Right atrium auricular region (tissue), 2 donors: ENCODE results near the gene COTL1. TPM values are rescaled to one million over a fixed set of nuclear protein-coding genes. Genes with fewer than 3 reads are reported as not detected.

Experiments
- DNase-seq: peaks from one replicate; pipeline ENCODE4 v3.0.0-alpha.2; 2019; ENCODE audit warnings: low spot score
- H3K27ac ChIP-seq, 2 donors: fragments of 200-600 bp; sonication (generic); 1 replicate in 1 of 2; 2 replicates in 1 of 2; pipeline ENCODE4 v1.5.1; 2016 to 2019
- H3K27me3 ChIP-seq, 2 donors: fragments of 200-600 bp; sonication (generic); one replicate each; pipeline versions ENCODE4 v1.5.1 to v1.6.0; 2017 to 2019
- H3K36me3 ChIP-seq: fragments of 200-600 bp; sonication (generic); one replicate; pipeline ENCODE4 v1.5.1; 2016
- H3K4me1 ChIP-seq, 2 donors: fragments of 200-600 bp; sonication (generic); one replicate each; pipeline versions ENCODE4 v1.5.1 to v1.6.0; 2017 to 2019
- H3K4me3 ChIP-seq, 2 donors: fragments of 200-600 bp; sonication (generic); 1 replicate in 1 of 2; 2 replicates in 1 of 2; pipeline ENCODE4 v1.5.1; 2017 to 2019; ENCODE audit warnings: mild to moderate bottlenecking in 1 of 2, moderate library complexity in 1 of 2
- H3K9me3 ChIP-seq, 2 donors: fragments of 200-600 bp; sonication (generic); one replicate each; pipeline ENCODE4 v1.5.1; 2019
- total RNA-seq, 2 donors: library from RNA; depleted of rRNA; stranded (reverse); fragments of >200 nt; gene quantifications; one replicate each; pipeline ENCODE4 v1.1.0, GENCODE V29; 2016
- TF ChIP-seq, protein P1 (sequence below), 2 donors: fragments of 200-600 bp; sonication (generic); IDR thresholded peaks; one replicate each; pipeline ENCODE4 v1.5.1; 2019; ENCODE audit warnings: antibody characterized with exemption in 2 of 2

Gene COTL1
- total RNA-seq, 2 donors from 2014 or later: 8.0 to 27.1 TPM

DNA sequence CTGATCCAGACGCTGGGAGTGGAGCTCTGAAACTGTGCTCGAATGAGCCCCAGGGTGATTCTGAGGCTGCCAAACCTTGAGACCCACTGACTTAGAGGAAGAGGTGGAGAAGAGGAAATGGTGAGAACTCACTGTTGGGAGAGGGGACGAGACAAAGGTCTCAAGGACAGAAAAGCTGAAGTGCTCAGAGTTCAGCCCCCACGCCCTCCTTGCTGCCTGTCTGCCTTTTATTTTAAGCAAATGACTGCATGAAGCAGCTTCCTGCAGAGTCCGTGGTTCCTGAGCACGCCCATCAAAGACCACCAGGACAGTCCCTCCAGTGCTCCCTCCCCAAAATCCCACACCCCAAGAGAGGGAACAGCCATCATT lies 20.4 kb downstream of the COTL1 start:
- H3K9me3 ChIP-seq: no peaks in the 10 kb centered on the region
- no peak overlapping the region for H3K4me3 ChIP-seq
- H3K27ac ChIP-seq: no peak overlapping the region
- DNase-seq: no peak
- TF ChIP-seq, protein P1, sequence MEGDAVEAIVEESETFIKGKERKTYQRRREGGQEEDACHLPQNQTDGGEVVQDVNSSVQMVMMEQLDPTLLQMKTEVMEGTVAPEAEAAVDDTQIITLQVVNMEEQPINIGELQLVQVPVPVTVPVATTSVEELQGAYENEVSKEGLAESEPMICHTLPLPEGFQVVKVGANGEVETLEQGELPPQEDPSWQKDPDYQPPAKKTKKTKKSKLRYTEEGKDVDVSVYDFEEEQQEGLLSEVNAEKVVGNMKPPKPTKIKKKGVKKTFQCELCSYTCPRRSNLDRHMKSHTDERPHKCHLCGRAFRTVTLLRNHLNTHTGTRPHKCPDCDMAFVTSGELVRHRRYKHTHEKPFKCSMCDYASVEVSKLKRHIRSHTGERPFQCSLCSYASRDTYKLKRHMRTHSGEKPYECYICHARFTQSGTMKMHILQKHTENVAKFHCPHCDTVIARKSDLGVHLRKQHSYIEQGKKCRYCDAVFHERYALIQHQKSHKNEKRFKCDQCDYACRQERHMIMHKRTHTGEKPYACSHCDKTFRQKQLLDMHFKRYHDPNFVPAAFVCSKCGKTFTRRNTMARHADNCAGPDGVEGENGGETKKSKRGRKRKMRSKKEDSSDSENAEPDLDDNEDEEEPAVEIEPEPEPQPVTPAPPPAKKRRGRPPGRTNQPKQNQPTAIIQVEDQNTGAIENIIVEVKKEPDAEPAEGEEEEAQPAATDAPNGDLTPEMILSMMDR (IDR thresholded peaks at IDR 0.05): no peak
- no peaks in the 10 kb centered on the region for H3K36me3 ChIP-seq
- H3K27me3 ChIP-seq: no peaks in the 10 kb centered on the region
- peaks cover 0 to 27% of the 10 kb centered on the region in 2 donors for H3K4me1 ChIP-seq

DNA sequence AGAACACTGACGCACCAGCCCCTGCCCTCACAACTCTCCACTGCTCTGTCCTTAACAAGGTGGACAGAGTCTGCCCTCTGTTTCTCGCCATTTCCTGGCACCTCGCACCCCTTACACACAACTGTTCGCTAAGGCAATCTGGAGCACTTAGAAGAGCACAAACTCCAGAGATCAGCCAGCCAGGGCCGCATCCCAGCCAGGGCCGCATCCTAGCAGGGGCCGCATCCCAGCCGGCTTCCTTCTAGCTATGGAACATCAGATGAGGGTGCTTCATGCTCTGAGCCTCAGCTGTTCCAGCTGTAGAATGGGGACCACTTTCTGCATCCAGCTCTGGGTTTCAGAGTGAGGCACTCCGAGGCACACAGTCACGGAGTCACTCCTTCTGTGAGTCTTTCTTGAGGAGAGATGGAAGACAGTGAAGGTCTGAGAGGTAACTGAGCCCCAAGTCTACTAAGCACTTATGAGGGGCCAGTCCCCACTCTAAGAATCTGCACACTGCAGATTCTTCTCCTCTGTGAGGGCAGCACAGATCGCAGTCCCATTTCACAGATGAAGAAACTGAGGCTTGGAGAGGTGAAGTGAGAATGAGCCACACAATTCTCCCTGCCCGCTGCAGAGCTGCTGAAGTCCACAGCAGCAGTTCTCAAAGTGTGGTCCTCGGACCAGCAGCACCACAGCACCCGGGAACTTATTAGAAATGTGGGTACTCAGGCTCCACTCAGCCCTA lies 20.9 kb downstream of the COTL1 start:
- DNase-seq: no peak
- no peaks in the 10 kb centered on the region for H3K27me3 ChIP-seq
- H3K4me1 ChIP-seq: peaks cover 0 to 26% of the 10 kb centered on the region in 2 donors
- H3K36me3 ChIP-seq: no peaks in the 10 kb centered on the region
- TF ChIP-seq, protein P1 (IDR thresholded peaks at IDR 0.05): no peak
- no peak overlapping the region for H3K4me3 ChIP-seq
- no peak overlapping the region for H3K27ac ChIP-seq
- no peaks in the 10 kb centered on the region for H3K9me3 ChIP-seq

DNA sequence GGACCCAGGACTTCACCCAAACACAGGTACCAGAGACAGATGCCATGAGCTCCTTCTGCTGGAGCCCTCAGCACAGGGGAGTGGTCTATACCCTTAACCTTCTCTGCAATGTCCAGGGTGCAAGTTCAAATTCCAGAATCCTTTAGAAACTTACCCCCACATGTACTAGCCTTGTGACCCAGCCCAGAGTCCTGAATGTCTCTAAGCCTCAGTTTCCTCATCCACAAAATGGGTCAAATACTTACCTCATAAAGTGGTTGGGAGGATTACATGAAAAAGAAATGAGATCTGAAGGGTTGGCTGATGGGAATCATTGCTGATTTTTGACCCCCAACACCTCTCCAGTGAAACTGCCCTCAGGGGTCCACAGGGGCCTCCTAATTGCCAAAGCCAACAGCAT lies 21.7 kb downstream of the COTL1 start:
- no peaks in the 10 kb centered on the region for H3K27me3 ChIP-seq
- peaks cover 0 to 22% of the 10 kb centered on the region in 2 donors for H3K4me1 ChIP-seq
- DNase-seq: no peak
- TF ChIP-seq, protein P1 (IDR thresholded peaks at IDR 0.05): no peak
- H3K27ac ChIP-seq: no peak overlapping the region
- no peaks in the 10 kb centered on the region for H3K9me3 ChIP-seq
- no peaks in the 10 kb centered on the region for H3K36me3 ChIP-seq
- H3K4me3 ChIP-seq: no peak overlapping the region

DNA sequence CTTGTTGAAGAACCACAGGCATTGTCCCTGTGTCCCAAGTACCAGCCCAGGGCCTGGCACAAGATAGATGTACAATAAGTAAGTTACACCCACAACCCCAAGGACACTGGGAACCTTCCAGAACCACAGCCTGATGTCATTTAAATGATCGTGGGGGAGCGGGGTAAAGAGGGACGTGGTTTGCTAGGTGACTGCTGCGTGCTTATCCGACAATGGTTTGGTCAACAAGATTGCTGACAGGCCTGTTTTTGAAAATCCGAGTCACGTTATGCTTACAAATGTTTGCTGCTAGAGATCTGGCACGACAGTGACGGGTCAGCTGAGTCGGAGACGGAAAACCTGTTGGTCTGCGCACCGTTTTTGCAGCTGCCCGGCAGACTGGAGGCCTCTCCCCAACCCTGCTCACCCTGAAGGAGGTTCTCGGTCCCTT lies 22.8 kb downstream of the COTL1 start:
- no peak for DNase-seq
- peaks cover 0 to 12% of the 10 kb centered on the region in 2 donors for H3K4me1 ChIP-seq
- no peaks in the 10 kb centered on the region for H3K27me3 ChIP-seq
- TF ChIP-seq, protein P1 (IDR thresholded peaks at IDR 0.05): no peak
- no peaks in the 10 kb centered on the region for H3K9me3 ChIP-seq
- H3K36me3 ChIP-seq: no peaks in the 10 kb centered on the region
- no peak overlapping the region for H3K4me3 ChIP-seq
- no peak overlapping the region for H3K27ac ChIP-seq

DNA sequence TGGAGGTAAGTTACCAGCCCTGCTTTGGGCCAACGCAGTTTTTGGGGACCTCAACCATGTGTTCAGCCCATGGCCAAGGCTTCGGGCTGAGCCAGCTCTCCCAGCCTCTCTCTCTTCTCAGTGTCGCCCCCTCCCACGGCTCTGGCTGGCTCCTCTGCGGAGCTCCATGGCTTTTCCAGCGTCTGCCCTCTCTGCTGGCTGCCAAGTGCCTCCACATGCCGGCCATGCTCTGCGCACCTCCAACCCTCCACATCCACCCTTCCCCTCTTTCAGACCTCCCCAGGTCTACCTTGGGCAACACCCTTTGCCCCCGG lies 23.2 kb downstream of the COTL1 start:
- H3K4me1 ChIP-seq: peaks cover 0 to 10% of the 10 kb centered on the region in 2 donors
- TF ChIP-seq, protein P1 (IDR thresholded peaks at IDR 0.05): no peak

More for the DNA sequence above, 23.2 kb downstream of the COTL1 start:
- Histone ChIP-seq H3K27ac (no peak overlapping the region), H3K9me3 (no peaks in the 10 kb centered on the region), H3K36me3 (no peaks in the 10 kb centered on the region), H3K27me3 (no peaks in the 10 kb centered on the region), H3K4me3 (no peak overlapping the region)
- no peak for DNase-seq
